Hepatocyte (in vitro differentiated cells): ENCODE results near the gene OR11H7.

Source experiments
- CTCF ChIP-seq: fragments of 200-600 bp; sonication (generic); IDR thresholded peaks from 2 replicates; pipeline ENCODE4 v1.5.1; 2016; ENCODE audit warnings: antibody characterized with exemption, mild to moderate bottlenecking; ENCODE audit not compliant: poor library complexity
- EZH2 ChIP-seq: fragments of 200-600 bp; sonication (generic); IDR thresholded peaks from 2 replicates; pipeline ENCODE4 v1.6.1; 2016; ENCODE audit warnings: antibody characterized with exemption, mild to moderate bottlenecking, borderline replicate concordance

GRCh38 chr14:20180486-20180885, 48.3 kb upstream of the OR11H7 start:
- no peak for TF ChIP-seq CTCF
- no peak for TF ChIP-seq EZH2
